HG03108 (cell line): ENCODE data around the gene CCDC198.
A peak's percentile ranks its signal among the peaks of the same experiment; 100 is the strongest.

ENCODE experiments used
- ATAC-seq: cut with Tn5 transposase; IDR thresholded peaks from one replicate; pipeline ENCODE4 v1.9.1; 2021; ENCODE audit warnings: moderate library complexity; ENCODE audit not compliant: unreplicated experiment

The CCDC198 gene, protein sequence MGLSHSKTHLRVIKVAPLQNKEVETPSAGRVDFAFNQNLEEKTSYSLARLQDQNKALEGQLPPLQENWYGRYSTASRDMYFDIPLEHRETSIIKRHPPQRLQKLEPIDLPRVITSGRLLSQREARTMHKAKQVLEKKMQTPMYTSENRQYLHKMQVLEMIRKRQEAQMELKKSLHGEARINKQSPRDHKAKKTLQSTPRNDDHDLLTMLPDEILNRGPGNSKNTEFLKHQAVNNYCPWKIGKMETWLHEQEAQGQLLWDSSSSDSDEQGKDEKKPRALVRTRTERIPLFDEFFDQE

DNA sequence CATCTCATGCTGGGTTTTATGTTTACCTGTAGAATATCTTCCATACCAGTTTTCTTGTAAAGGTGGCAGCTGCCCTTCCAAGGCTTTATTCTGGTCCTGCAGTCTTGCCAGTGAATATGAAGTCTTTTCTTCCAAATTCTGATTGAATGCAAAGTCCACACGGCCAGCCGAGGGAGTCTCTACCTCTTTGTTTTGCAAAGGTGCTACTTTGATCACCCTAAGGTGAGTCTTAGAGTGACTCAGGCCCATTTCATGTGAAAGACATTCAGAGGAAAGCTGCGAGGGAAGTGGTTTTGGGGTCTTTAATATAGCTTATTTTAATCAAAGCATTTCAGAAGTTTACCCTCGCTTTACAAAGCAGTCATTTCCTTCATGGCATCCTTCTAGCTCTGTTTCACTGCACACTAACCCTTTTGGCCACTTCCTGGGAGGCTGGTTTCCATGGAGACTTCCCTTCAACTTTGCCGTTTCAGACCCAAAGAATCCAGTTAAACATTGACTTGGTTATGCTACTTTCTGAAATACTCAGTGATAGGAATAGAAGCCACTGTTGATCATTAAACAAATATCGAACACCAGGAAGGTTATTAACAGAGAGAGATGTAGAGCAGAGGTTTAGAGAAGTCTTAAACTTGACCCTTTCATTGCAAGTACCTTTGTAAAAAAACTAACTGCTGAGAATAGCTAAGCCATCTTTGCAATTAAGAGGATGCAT lies at the start of gene CCDC198:
CCDC198 (minus strand) TSS at position 391 of the 715 bp plus-strand sequence; CDS start at position 249, 142 bp downstream.
- peak; percentile 76 for ATAC-seq

DNA sequence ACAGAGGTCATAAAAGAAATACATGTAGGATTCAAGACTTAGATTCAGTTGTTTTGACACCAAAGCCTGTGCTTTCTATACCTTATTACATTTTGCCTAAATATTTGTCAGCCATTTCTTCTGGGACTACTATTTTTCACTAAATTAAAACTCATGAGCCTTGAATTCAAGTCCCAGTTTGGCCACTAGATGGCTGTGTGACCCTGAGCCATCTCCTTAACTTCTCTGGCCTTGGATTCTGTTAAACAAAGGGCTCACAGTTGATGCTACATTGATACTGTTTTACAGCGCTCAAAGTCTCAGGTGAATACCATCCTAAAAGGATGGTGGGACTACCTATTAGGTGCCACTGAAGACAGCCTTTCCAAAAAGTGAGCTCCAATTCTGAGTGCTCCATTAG lies 39.6 kb upstream of the CCDC198 start:
- no peak for ATAC-seq

DNA sequence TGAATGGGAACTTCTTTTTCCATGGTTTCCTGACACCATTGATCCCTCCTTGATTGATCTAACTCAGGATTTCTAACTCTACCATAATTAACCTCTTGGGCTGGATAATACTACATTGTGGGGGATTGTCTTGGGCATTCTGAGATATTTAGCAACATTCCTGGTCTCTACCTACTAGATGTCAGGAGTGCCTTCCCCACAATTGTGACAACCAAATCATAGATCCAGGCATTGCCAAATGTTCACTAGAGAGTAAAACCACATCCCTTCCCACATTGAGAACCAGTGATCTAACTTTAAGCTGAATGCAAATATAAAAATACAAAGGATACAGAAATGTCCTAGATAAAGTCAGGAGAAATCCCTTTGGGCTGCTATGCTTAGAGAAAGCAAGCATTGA lies 36.9 kb upstream of the CCDC198 start:
- ATAC-seq, result no peak

DNA sequence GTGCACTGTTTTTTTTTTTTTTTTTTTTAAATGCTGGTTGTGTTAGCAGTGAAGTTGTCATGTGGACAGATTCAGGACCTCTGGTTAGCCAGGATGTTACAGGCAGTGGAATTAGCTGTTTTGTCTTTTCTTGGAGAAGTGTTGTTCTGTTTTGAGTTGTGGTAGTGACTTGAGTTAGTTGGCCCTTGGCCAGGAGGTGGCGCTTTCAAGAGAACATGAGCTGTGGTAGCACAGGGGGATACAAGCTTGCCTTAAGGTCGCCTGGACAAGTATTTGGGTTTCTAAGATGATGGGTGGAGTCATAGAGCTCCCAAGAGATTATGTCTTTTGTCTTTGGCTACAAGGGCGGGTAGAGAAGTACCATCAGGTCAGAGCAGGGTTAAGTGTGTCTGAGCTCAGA lies 33.3 kb upstream of the CCDC198 start:
- no peak for ATAC-seq

DNA sequence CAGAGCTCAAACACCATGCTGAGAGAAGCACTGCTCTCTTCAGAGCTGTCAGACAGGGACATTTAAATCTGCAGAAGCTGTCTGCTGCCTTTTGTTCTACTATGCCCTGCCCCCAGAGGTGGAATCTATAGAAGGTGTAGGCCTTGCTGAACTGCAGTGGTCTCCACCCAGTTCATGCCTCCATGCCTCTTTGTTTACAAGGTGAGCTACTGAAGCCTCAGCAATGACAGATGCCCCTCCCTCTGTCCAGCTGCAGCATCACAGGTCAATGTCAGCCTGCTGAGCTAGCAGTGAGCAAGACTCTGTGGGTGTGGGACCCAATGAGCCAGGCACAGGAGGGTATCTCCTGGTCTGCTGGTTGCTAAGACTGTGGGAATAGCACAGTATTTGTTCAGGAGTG lies 25.4 kb upstream of the CCDC198 start:
- no peak for ATAC-seq

DNA sequence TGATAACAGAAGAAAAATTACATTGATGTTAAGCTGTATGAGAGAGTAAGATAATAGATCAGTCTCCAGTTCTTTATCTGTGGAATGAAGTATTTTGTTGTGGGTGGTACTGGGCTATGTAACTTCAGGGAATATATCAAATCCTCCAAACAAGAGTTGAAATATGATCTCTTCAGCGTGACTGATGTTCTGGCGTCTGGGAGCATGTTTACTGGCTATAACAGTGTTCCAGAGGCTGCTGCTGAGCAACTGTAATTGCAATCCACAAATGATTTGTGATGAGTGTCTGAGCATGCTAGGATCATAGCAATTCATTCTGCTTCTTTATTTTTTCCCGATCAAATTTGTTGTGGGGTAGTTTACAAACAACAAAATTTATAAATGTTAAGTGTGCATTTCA lies 18.6 kb upstream of the CCDC198 start:
- no peak for ATAC-seq

DNA sequence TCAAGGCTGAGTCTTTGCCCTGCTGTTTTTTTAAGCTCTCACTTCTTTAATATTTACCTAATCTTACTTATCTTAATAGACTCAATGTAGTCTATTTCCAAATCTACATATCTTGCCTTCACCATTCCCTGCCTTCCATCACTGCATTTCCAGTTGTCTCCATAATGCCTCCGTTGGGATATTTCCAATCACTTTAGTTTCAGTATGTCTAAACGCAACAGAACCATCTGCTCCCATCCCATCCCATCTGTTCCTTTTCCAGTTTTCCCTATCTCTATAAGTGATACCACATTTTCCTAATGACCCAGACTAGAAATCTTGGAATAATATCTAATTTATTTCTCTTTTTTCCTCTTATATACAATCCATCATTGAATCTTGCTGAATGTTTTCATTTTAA lies 15.1 kb upstream of the CCDC198 start:
- ATAC-seq, result no peak

DNA sequence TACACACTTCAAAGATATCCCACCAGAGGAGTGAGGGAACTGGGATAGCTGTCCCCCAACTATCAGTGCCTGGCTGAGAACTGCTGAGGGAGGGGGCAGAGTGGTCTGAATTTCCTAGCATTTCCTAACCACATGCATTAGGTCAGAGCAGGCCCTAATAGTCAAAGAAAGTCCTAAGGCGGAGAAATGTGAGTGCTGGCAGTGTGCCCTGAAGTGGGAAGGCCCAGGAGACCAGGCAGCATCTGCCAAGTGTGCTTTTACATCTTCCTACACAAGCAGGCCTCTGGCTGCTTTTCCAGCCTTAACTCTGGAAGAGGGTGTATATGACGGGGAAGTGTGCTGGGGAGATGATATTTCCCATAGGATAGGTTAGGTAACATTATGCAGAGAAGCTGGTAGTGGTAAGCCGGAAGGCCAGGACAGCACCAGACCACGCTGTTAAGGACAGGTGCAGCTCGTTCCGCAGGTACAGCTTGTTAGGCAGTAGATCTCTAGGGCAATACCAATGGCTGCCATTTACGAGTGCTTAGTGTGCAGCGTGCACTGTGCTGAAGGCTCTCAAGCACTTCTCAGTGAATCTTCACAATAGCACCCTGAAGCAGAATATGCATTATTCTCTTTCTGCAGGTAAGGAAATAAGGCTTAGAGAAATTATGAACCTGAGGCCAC lies 9.1 kb upstream of the CCDC198 start:
- no peak for ATAC-seq

DNA sequence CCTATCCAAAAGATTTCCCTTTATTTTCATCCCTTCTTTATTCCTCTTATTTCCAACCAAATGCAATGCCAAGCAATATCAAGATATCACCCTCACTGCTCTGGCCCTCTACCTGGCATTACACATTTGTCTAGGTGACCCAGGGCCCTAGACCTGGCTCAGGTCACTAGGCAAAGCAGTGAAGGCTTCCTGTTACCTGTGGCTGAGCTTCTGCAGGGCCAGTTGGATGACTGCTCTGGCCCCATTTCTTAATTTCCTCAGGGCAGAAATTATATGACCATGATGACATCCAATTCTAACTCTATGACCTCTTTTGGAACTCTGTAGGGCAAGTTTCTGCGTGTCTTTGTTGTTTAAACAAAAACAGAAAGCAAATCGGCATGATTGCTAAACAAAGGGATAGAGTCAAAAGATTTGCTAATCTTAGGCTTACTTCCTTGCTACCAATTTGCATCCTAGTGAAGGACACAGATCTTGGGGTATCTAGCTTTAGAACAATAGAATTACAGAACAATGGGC lies 7.4 kb upstream of the CCDC198 start:
- ATAC-seq, result no peak

DNA sequence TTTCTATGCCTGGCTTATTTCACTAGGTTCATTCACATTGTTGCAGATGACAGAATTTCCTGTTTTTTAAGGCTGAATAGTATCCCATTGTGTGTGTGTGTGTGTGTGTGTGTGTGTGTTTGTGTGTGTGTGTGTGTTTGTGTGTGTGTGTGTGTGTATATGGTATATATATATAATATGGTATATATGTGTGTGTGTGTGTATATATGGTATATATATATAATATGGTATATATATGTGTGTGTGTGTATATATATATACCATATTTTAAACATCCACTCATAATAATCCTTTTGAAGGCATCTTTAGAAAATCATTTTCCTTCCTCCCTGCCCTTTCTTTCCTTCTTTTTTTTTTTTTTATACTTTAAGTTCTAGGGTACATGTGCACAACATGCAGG lies 5.0 kb upstream of the CCDC198 start:
- ATAC-seq, result no peak

DNA sequence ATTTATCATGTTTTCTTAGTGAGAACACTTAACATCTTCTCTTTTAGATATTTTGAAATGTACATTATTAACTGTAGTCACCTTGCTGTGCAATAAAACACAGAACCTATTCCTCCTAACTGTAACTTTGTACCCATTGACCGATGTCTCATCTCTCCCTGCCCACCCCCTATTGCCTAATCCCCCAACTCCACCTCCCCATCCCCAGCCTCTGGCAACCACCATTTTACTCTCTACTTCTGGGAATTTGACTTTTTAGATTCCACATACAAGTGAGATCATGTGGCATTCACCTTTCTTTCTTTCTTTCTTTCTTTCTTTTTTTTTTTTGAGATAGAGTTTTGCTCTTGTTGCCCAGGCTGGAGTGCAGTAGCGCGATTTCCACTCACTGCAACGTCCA lies 4.4 kb upstream of the CCDC198 start:
- no peak for ATAC-seq

DNA sequence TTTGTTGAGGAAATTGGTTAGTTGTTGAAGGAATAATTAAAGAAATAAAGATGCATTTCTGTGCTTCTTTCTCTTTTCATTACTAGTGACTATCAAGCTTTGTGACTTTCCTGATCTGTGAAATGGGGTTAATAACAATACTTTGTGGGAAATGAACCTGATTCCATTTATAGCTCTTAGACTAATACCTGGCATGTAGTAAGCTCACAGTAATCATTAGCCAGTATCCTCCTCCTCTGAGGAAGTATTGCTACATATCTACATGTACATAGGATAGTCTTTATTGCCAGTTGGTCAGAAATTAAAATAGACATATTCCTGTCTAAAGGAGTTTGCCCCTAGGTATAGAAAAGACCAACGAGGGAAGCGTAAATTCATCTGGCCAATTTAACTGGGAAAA lies 1.8 kb upstream of the CCDC198 start:
- peak; percentile 33 for ATAC-seq

DNA sequence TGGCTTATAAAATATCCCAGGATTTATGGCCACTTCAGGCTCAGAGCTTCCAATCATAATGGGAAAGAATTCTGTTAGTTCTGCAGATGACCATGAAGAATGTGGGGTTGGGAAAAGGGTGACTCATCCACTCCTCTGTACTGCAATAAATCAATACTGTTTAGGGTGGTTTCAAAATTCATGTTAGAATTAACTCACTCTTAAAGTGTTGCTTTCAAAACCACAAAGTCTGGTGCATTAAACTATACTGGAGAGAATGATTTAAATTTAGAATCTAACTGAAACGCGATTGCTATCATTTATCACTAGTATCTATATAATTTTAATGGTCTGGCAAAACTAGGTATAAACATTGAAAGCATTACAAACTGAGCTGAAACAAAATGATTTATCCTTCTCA lies 798 bp downstream of the CCDC198 start:
- ATAC-seq, result no peak

DNA sequence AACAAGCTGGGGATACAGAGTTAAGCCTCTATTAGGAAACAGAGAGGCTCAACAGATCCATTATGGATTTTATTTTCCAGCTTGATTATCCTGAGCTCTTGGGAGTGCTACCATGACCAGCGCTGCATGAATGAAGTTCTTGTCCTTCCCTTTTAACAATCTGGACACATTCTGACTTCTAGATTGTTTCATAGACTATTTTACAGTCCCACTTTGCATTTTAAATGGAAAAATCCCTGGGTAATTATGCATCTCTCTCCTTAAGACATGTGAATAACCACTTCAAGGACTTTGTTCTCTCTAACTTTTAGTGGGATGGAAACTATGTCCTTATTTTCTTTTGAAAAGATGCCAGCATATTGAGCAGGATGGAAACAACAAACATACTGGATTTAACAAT lies 2.0 kb downstream of the CCDC198 start:
- ATAC-seq, result no peak

DNA sequence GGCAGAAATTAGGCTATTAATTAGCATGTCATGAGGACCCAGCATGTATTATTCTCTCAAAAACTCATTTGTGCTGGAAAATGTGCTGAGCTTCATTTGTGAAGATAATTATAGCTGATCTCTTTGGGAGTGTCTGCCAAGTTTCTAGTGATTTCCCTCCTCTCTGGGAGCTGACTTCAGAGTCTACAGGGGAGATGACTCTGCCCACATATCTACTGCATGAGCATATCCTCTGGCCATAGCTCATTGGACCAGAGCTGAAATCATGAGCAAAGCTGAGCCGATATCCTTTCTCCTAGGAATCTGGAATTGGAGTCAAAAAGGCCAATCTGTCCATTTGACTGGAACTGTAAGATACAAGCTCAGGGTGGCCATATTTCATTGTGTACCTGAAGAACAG lies 5.9 kb downstream of the CCDC198 start:
- ATAC-seq, result no peak

DNA sequence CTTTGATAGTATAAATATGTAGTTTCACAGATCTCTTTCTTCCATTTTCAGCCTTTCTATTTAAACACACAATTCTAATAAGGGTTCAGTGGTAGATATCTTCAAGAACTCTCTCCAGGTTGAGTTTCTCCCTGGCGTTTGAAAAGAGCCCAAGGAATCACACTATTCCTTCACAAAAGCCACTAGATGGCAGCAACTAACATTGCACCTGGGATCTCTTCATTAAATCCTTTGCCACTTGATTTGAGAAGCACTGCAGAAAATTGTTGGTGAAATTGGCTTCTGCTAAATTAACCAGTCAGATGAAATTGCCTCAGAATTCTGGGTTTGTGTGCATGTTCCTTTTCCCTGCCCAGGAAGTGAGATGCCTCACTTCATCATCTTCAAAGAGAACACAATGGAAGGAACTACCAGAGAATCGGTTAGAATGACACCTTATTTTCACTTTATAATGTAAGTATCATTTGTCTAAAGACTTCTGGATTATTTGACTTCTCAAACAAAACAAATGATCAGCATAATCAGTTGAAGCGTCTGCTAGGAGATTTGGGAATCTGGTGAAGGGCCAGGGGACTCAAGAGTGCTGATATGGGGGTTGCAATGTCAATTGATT lies 6.8 kb downstream of the CCDC198 start:
- no peak for ATAC-seq

DNA sequence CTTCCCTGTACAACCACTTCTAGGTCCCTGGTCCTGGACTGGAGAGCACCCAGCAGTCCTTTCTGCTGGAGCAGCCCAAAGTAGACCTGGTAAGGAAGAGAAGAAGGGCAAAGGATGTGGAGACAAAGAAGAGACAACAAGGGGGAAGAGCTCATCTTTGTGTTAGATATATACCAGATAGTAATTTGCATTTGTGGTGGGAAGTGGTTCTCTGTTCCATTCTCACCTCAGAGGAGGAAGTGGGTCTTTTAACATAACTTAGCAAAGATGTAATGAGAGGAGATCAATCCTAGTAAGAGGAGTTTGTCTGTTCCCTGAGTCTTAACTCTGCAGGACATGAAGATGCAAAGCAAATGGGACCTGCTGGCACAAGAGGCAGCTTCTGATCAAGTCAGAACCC lies 8.0 kb downstream of the CCDC198 start:
- ATAC-seq, result peak; percentile 92

DNA sequence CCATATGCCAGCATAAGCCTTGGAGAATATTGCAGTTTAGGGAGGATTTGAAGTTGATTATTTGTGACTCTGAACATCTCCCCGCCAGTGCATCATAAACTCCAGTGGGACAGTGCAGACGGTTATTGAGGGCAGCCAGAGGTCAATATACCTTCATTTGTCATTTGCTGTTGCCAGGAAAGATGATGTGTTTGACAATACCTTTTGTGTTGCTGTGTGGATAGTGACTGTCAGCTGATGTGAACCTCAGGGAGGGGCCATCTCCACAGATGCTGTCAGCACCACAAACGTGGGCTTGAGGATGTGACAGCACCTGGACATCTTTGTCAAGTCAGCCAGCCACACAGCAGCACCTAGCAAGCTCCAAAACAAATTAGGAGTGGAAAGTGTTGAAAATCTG lies 11.5 kb downstream of the CCDC198 start:
- ATAC-seq, result no peak

DNA sequence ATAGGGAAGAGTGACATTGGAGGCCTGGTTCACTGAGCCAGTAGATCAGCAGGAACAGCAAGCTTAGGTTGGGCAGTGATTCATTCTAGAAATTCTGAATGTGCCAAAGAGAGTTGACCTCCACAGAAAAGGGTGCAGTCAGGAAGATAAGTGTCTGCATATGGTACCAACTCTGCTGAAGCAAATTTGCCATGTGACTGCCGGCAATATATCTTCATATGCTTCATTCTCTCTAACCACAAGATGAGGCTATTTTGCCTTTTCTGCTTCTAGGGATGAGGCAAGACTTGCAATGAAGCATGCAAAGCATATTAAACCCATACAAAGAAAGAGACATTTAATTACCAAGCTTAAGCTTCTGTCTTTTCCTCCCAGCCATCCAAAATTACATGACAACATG lies 13.6 kb downstream of the CCDC198 start:
- ATAC-seq, result no peak

DNA sequence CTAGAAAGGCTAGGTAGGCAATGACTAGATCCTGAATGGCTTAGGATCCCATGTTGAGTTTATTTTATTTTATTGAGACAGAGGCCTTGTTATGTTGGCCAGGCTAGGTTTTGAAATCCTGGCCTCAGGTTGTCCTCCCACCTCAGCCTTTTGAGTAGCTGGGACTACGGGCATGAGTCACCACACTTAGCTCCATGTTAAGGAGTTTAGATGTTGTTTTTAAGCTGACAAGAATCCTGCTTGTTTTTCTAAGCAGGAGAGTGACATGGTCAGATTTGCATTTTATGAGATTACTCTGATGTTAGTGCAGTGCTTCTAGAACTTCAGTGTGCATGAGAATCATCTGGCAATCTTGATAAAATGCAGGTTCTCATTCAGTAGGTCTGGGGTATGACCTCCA lies 14.5 kb downstream of the CCDC198 start:
- no peak for ATAC-seq

DNA sequence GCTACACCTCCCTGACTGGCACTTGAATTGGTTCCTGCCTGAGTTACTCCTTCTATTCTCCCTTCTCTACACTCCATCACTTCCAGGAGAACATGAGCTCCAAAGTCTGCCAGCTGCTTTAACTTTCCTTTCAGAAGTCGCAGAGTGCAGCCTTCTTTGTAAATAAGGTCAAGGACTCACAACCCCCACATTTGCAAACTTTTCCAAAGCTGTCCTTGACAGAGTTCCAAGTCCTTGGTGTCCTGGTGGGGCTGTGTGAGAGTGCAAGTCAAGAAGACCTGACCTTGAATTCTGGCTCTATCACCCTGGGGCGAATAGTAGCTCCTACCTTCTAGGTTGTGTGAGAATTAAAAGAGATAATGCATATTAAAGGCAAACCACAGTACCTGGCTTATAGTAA lies 15.6 kb downstream of the CCDC198 start:
- ATAC-seq, result no peak

DNA sequence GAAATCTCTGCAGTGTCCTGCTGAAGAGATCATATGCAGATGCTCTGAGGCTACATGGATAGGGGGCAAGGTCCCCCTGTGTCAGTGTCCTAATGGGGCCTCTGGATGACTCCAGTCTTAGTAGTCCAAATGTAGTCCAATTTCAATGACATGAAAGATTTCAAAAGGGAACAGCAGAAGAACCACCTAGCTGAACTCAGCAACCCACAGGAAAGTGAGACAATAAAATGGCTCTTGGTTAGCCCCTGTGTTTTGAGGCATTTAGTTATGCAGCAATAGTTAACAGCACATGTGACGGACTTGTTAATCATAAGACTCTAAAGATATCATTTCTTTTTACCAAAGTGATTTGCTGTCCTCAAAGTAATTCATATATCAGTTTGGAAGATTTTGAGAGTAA lies 22.7 kb downstream of the CCDC198 start:
- ATAC-seq, result no peak
